ENCODE data around the gene TUBB3. TPM values are rescaled to one million over a fixed set of nuclear protein-coding genes. Genes with fewer than 3 reads are reported as not detected.

TUBB3 gene
- total RNA-seq, 1 experiment from 2014 or later = 52.1 TPM

GRCh38 chr16:89949121-89949742, 26.1 kb downstream of the TUBB3 start:
- Mint-ChIP-seq H3K36me3 (ENCODE audit: insufficient read depth, unreplicated experiment) (peaks cover 24% of the 10 kb centered on the region), H3K4me1 (ENCODE audit: low read depth, unreplicated experiment) (peaks cover 8% of the 10 kb centered on the region), H3K27me3 (ENCODE audit: unreplicated experiment) (peaks cover 29% of the 10 kb centered on the region), H3K27ac (ENCODE audit: unreplicated experiment) (no peak overlapping the region), H3K4me3 (ENCODE audit: low read depth, unreplicated experiment) (peak overlapping the region; percentile 65), H3K9me3 (ENCODE audit: low read depth, unreplicated experiment) (no peaks in the 10 kb centered on the region)
- intact Hi-C loops (cut with micrococcal nuclease; ENCODE audit: unreplicated experiment) = no loop called here
- DNase-seq = no peak
- no TSS peak for BruUV-seq (replicated peaks)
- CTCF ChIA-PET = interaction anchor here (0.5 to 1.0 kb wide), 3 partner anchors 25 to 136 kb away, joined by 4 to 5 read pairs (median 4); partner anchors contain the start of gene FANCA
- TF ChIP-seq CTCF (IDR thresholded peaks at IDR 0.05; ENCODE audit: unreplicated experiment) = no peak

GRCh38 chr16:89949756-89950155, 26.6 kb downstream of the TUBB3 start:
- no peak for DNase-seq
- Mint-ChIP-seq H3K36me3 (ENCODE audit: insufficient read depth, unreplicated experiment) (peaks cover 24% of the 10 kb centered on the region), H3K4me3 (ENCODE audit: low read depth, unreplicated experiment) (peak overlapping the region; percentile 65), H3K9me3 (ENCODE audit: low read depth, unreplicated experiment) (no peaks in the 10 kb centered on the region), H3K4me1 (ENCODE audit: low read depth, unreplicated experiment) (peaks cover 8% of the 10 kb centered on the region), H3K27me3 (ENCODE audit: unreplicated experiment) (peaks cover 24% of the 10 kb centered on the region), H3K27ac (ENCODE audit: unreplicated experiment) (no peak overlapping the region)
- BruUV-seq (replicated peaks) = no TSS peak
- intact Hi-C loops (cut with micrococcal nuclease; ENCODE audit: unreplicated experiment) = no loop called here
- CTCF ChIA-PET = interaction anchor here (0.5 to 0.7 kb wide), 2 partner anchors 23 to 137 kb away, joined by 3 to 4 read pairs; no protein-coding TSS in a partner anchor
- TF ChIP-seq CTCF (IDR thresholded peaks at IDR 0.05; ENCODE audit: unreplicated experiment) = no peak

GRCh38 chr16:89951509-89951908, 28.4 kb downstream of the TUBB3 start:
- intact Hi-C loops (cut with micrococcal nuclease; ENCODE audit: unreplicated experiment) = no loop called here
- DNase-seq = no peak
- no TSS peak for BruUV-seq (replicated peaks)
- Mint-ChIP-seq H3K4me1 (ENCODE audit: low read depth, unreplicated experiment) (peaks cover 8% of the 10 kb centered on the region), H3K4me3 (ENCODE audit: low read depth, unreplicated experiment) (no peak overlapping the region), H3K36me3 (ENCODE audit: insufficient read depth, unreplicated experiment) (peaks cover 30% of the 10 kb centered on the region), H3K27me3 (ENCODE audit: unreplicated experiment) (peaks cover 8% of the 10 kb centered on the region), H3K9me3 (ENCODE audit: low read depth, unreplicated experiment) (no peaks in the 10 kb centered on the region), H3K27ac (ENCODE audit: unreplicated experiment) (no peak overlapping the region)
- CTCF ChIA-PET = interaction anchor here (0.5 to 0.6 kb wide), 2 partner anchors 46 to 1127 kb away, joined by 4 to 5 read pairs; no protein-coding TSS in a partner anchor
- TF ChIP-seq CTCF (IDR thresholded peaks at IDR 0.05; ENCODE audit: unreplicated experiment) = no peak

GRCh38 chr16:89952049-89952448, 28.9 kb downstream of the TUBB3 start:
- no TSS peak for BruUV-seq (replicated peaks)
- Mint-ChIP-seq H3K36me3 (ENCODE audit: insufficient read depth, unreplicated experiment) (peaks cover 30% of the 10 kb centered on the region), H3K4me1 (ENCODE audit: low read depth, unreplicated experiment) (peaks cover 8% of the 10 kb centered on the region), H3K27me3 (ENCODE audit: unreplicated experiment) (peaks cover 3% of the 10 kb centered on the region), H3K27ac (ENCODE audit: unreplicated experiment) (no peak overlapping the region), H3K4me3 (ENCODE audit: low read depth, unreplicated experiment) (no peak overlapping the region), H3K9me3 (ENCODE audit: low read depth, unreplicated experiment) (no peaks in the 10 kb centered on the region)
- CTCF ChIA-PET = no interaction called here
- DNase-seq = no peak
- TF ChIP-seq CTCF (IDR thresholded peaks at IDR 0.05; ENCODE audit: unreplicated experiment) = no peak
- intact Hi-C loops (cut with micrococcal nuclease; ENCODE audit: unreplicated experiment) = no loop called here
